ENCODE results near the gene ENC1.
"Not testable (repeated sequence)": the region's sequence is repeated elsewhere in the genome, so short reads cannot be mapped to it uniquely, and the experiment has no call there.

ENC1 gene, protein sequence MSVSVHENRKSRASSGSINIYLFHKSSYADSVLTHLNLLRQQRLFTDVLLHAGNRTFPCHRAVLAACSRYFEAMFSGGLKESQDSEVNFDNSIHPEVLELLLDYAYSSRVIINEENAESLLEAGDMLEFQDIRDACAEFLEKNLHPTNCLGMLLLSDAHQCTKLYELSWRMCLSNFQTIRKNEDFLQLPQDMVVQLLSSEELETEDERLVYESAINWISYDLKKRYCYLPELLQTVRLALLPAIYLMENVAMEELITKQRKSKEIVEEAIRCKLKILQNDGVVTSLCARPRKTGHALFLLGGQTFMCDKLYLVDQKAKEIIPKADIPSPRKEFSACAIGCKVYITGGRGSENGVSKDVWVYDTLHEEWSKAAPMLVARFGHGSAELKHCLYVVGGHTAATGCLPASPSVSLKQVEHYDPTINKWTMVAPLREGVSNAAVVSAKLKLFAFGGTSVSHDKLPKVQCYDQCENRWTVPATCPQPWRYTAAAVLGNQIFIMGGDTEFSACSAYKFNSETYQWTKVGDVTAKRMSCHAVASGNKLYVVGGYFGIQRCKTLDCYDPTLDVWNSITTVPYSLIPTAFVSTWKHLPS

DNA sequence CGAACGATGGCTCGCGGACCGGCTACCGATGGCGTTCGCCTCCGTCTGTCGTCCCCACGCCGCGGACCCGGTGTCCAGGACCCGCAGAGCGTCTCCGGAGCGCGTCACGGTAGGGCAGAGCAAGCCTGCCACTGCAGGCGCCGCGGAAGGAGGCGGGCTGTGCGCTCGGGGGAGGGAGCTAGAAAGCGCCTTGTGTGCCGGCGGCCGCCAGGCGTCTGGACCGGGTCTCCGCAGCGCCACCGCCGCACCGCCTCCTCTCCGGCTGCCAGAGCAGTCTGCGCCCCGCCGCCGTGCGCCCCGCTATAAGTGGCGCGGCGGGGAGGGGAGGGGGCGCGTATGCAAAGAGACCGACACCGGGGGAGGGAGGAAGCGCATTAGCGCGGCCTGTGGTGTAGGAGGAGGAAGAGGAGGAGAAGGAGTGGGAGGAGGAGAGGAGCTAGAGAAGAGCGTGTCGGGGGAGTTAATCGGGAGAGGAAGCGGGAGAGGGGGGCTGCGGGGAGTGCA, at the start of gene ENC1:
TSS of gene ENC1 (minus strand) at position 279 of the 504 bp plus-strand sequence. CDS start 4,243 bp downstream, outside the sequence.
- TF ChIP-seq EZH2 (IDR thresholded peaks at IDR 0.05) (no peak), POLR2AphosphoS5 (IDR thresholded peaks at IDR 0.05; ENCODE audit: borderline replicate concordance, low read depth, low read length) (no peak), FOXP2 (optimal IDR thresholded peaks at IDR 0.05; ENCODE audit: control extremely low read depth, extremely low read length, insufficient read depth) (no peak)
- Histone ChIP-seq H3K9me3 (ENCODE audit: low read depth, low read length) (no peaks in the 10 kb centered on the region), H3K4me3 (peak within 1 kb of the TSS; percentile 85), H3K36me3 (ENCODE audit: insufficient read depth, low read length) (no peaks in the 10 kb centered on the region), H3K27ac (no peak within 1 kb of the TSS), H3K9ac (ENCODE audit: insufficient read length) (no peak within 1 kb of the TSS)
- DNase-seq (ENCODE audit: low read depth, low spot score): no peak

DNA sequence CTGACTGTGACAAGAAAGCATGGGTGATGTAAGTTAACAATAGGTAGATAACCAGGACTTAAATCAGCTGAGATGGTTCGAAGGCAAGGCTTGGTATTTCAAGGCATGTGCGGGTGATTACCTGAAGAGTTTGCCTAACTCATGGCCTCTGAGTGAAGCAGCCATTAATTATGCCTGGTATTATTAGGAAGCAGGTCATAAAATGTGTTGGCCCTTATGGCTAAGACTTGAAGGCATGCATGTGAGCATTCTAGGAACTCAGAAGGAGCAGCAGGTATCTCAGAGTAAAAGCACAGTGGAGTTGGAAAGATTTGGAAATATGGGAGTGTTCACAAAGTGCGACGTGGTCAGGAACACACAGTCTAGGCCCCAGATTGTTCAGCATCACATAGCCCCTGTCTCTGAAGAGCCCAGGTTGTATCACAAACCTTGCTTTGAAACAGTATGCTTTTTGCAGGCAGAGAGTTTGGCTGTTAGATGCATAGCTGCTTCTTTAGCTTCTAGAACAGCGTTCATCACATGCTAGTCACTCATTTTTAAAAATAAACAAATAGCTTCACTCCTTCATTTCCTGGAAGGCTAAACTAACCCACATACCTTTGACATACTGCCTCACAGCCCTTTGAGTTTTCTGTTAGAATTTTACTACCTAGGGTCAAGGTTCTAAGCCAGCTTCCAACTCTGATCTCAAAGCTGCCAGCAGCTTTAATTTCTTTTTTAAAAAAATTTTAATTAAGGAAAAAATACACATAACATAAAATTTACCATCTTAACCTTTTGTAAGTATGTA, 46.6 kb upstream of the ENC1 start:
- DNase-seq (ENCODE audit: low read depth, low spot score): no peak
- TF ChIP-seq FOXP2 (optimal IDR thresholded peaks at IDR 0.05; ENCODE audit: control extremely low read depth, extremely low read length, insufficient read depth) (no peak), EZH2 (IDR thresholded peaks at IDR 0.05) (no peak), POLR2AphosphoS5 (IDR thresholded peaks at IDR 0.05; ENCODE audit: borderline replicate concordance, low read depth, low read length) (no peak)
- Histone ChIP-seq H3K9ac (ENCODE audit: insufficient read length) (no peak overlapping the region), H3K27ac (no peak overlapping the region), H3K36me3 (ENCODE audit: insufficient read depth, low read length) (peaks cover 16% of the 10 kb centered on the region), H3K4me3 (no peak overlapping the region), H3K9me3 (ENCODE audit: low read depth, low read length) (no peaks in the 10 kb centered on the region)

DNA sequence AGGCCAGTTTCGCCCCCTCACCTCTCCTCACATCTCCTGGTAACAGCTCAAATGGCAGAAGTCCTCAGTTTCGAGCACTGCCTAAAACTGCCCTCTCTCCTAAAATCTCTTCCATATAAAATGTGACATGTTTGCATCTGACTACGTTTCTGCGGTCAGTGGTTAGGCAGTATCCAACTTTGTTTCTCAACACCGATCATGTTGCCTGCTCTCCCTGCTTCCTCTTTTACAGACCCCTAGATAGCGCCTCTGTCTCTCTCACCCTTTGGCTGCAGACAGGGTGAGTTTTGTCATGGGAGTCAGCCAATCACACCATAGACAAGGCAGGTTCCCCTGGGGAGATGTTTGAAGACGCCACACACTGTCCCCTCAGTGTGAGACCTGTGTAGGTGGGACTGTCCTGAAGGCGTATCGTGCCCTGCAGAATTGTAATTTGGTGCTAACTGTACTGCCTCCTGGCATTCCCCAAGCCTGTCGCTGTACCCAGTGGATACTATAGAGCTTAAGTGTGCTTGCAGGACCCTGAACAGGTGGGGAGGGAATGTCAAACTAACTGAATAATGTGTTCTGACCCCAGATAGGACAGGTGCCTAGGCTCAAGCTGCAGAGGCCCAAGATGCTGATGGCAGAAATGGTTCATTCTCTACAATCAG, 45.6 kb upstream of the ENC1 start:
- Histone ChIP-seq H3K27ac (no peak overlapping the region), H3K9ac (ENCODE audit: insufficient read length) (no peak overlapping the region), H3K9me3 (ENCODE audit: low read depth, low read length) (no peaks in the 10 kb centered on the region), H3K36me3 (ENCODE audit: insufficient read depth, low read length) (peaks cover 11% of the 10 kb centered on the region), H3K4me3 (peak overlapping the region; percentile 97)
- DNase-seq (ENCODE audit: low read depth, low spot score): no peak
- TF ChIP-seq POLR2AphosphoS5 (IDR thresholded peaks at IDR 0.05; ENCODE audit: borderline replicate concordance, low read depth, low read length) (no peak), EZH2 (IDR thresholded peaks at IDR 0.05) (no peak), FOXP2 (optimal IDR thresholded peaks at IDR 0.05; ENCODE audit: control extremely low read depth, extremely low read length, insufficient read depth) (no peak)

DNA sequence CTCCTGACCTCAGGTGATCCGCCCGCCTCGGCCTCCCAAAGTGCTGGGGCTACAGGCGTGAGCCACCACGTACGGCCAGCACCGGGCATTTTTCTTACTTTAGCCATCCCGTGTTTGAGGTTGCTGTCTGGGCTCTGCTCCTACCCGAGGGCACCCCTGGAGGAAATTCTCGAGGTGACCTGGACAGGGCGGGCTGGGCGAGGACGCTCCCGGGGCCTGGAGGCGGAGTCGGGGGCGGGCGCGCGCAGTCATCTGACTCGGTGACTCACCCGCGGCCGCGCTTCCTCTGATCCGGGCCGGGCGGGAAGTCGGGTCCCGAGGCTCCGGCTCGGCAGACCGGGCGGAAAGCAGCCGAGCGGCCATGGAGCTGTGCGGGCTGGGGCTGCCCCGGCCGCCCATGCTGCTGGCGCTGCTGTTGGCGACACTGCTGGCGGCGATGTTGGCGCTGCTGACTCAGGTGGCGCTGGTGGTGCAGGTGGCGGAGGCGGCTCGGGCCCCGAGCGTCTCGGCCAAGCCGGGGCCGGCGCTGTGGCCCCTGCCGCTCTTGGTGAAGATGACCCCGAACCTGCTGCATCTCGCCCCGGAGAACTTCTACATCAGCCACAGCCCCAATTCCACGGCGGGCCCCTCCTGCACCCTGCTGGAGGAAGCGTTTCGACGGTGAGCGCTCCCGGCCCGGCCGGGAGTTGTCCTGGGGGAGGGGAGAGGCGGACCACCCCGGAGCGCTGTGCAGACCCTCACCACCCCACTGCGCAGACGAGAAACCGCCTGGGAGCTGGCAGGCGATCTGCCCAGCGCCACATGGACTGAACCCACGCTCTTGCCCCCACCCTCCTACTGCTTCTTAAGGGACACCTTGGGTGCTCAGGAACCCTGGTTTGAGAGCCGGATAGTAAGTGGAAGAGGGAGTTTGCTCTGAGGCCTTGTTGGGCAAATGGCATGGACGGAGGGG, 44.6 kb upstream of the ENC1 start, which contains the start of gene HEXB:
TSS of gene HEXB (plus strand) at position 334 of the 952 bp plus-strand sequence. CDS start at position 362, 28 bp downstream.
- DNase-seq (ENCODE audit: low read depth, low spot score): no peak
- Histone ChIP-seq H3K36me3 (ENCODE audit: insufficient read depth, low read length) (peaks cover 4% of the 10 kb centered on the region), H3K4me3 (peak within 1 kb of the TSS; percentile 97), H3K27ac (no peak within 1 kb of the TSS), H3K9me3 (ENCODE audit: low read depth, low read length) (no peaks in the 10 kb centered on the region), H3K9ac (ENCODE audit: insufficient read length) (peak within 1 kb of the TSS; percentile 75)
- no peak for TF ChIP-seq EZH2 (IDR thresholded peaks at IDR 0.05)
- TF ChIP-seq POLR2AphosphoS5 (IDR thresholded peaks at IDR 0.05; ENCODE audit: borderline replicate concordance, low read depth, low read length): peak; percentile 73; the same call in 1 of the 2 replicates

DNA sequence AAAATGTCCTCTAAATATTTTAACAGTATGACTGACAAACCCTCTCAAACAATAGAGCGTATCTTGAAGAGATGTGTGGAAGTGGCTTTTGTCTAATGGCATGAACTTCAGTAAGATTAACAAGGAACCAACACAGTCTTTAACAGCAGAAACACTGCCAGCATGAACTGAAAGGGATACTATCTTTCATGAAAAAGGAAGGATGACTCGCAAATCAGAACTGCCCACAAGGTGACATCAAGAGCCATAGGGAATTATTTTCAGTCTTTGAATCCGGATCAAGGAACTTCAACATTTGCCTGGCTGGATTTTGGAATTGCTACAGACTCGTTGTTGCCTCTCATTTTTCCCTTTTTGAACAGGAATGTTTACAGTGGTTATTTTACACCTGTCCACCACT, 39.4 kb upstream of the ENC1 start:
- no peak overlapping the region for H3K27ac ChIP-seq
- no peak overlapping the region for H3K4me3 ChIP-seq
- TF ChIP-seq EZH2 (IDR thresholded peaks at IDR 0.05): no peak
- TF ChIP-seq FOXP2 (optimal IDR thresholded peaks at IDR 0.05; ENCODE audit: control extremely low read depth, extremely low read length, insufficient read depth): no peak
- TF ChIP-seq POLR2AphosphoS5 (IDR thresholded peaks at IDR 0.05; ENCODE audit: borderline replicate concordance, low read depth, low read length): no peak
- H3K9me3 ChIP-seq (ENCODE audit: low read depth, low read length): no peaks in the 10 kb centered on the region
- no peaks in the 10 kb centered on the region for H3K36me3 ChIP-seq (ENCODE audit: insufficient read depth, low read length)
- no peak overlapping the region for H3K9ac ChIP-seq (ENCODE audit: insufficient read length)
- DNase-seq (ENCODE audit: low read depth, low spot score): no peak

DNA sequence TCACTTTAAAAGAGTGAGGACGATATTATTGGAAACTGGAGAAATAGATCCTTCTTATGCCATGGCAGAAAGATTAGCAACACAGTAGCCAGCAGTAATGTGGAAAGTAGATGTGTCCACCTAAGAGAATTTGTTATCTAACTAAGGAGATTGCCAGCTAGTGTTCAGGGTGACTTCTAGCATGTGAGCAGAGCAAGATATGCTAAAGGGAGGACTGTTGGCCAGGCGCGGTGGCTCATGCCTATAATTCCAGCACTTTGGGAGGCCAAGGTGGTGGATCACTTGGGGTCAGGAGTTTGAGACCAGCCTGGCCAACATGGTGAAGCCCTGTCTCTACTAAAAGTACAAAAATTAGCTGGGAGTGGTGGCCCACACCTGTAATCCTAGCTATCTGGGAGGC, 38.8 kb upstream of the ENC1 start:
- not testable (repeated sequence) for H3K9me3 ChIP-seq (ENCODE audit: low read depth, low read length); H3K27ac ChIP-seq; DNase-seq (ENCODE audit: low read depth, low spot score); H3K4me3 ChIP-seq; H3K36me3 ChIP-seq (ENCODE audit: insufficient read depth, low read length); H3K9ac ChIP-seq (ENCODE audit: insufficient read length)

DNA sequence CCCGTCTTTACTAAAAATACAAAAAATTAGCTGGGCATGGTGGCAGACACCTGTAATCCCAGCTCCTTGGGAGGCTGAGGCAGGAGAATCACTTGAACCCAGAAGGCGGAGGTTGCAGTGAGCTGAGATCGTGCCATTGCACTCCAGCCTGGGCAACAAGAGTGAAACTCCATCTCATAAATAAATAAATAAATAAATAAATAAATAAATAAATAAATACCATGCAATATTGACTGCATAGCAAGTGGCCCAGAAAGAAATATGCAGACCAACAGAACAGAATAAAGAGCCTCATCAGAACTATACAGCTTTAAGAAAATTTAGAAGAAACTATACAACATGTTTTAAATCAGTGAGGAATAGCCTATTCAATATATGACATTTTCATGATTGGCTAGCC, 37.6 kb upstream of the ENC1 start:
- H3K36me3 ChIP-seq (ENCODE audit: insufficient read depth, low read length); H3K9ac ChIP-seq (ENCODE audit: insufficient read length); H3K27ac ChIP-seq; DNase-seq (ENCODE audit: low read depth, low spot score); H3K9me3 ChIP-seq (ENCODE audit: low read depth, low read length); H3K4me3 ChIP-seq: not testable (repeated sequence)

DNA sequence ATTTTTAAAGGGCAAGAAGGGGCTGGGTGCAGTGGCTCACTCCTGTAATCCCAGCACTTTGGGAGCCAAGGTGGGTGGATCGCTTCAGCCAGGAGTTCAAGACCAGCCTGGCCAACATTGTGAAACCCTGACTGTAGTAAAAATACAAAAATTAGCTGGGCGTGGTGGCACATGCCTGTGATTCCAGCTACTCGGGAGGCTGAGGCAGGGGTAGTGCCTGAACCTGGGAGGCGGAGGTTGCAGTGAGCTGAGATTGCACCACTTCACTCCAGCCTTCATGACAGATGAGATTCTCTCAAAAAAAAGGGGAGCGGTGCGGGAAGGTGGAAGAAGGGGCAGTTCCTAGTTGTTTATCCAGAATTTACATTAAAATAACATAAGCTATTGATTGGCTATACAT, 35.9 kb upstream of the ENC1 start:
- not testable (repeated sequence) for DNase-seq (ENCODE audit: low read depth, low spot score); H3K36me3 ChIP-seq (ENCODE audit: insufficient read depth, low read length); H3K9ac ChIP-seq (ENCODE audit: insufficient read length); H3K4me3 ChIP-seq; H3K9me3 ChIP-seq (ENCODE audit: low read depth, low read length); H3K27ac ChIP-seq
